ENCODE results near the gene PKD1.

- TF ChIP-seq ETV5 (CRISPR knock-in tag; IDR thresholded peaks at IDR 0.05; ENCODE audit: borderline replicate concordance) (no peak), SETDB1 (CRISPR knock-in tag; IDR thresholded peaks at IDR 0.05; ENCODE audit: borderline replicate concordance) (no peak), ZNF101 (CRISPR knock-in tag; IDR thresholded peaks at IDR 0.05; ENCODE audit: borderline replicate concordance, low read depth) (no peak), ELF4 (CRISPR knock-in tag; IDR thresholded peaks at IDR 0.05; ENCODE audit: borderline replicate concordance) (no peak), ZBTB40 (IDR thresholded peaks at IDR 0.05) (no peak), ZBTB40 (CRISPR knock-in tag; IDR thresholded peaks at IDR 0.05) (no peak), POLR2A (IDR thresholded peaks at IDR 0.05; ENCODE audit: insufficient read depth in 1 of 2, low read depth in 2 of 2, low read length in 2 of 2) (no peak), EZH2 (conservative IDR thresholded peaks at IDR 0.05; ENCODE audit: low read depth, low read length) (no peak), ZNF496 (CRISPR knock-in tag; IDR thresholded peaks at IDR 0.05; ENCODE audit: insufficient replicate concordance) (no peak), NFYB (CRISPR knock-in tag; IDR thresholded peaks at IDR 0.05) (no peak), CTCF (CRISPR knock-in tag; IDR thresholded peaks at IDR 0.05) (no peak), ZNF3 (CRISPR knock-in tag; IDR thresholded peaks at IDR 0.05) (no peak)
Observed at GRCh38 chr16:2061023-2061422, 74.7 kb downstream of the PKD1 start.
